GM19023 (cell line): ENCODE data around the gene CCL17.
"Not testable (repeated sequence)": the region's sequence is repeated elsewhere in the genome, so short reads cannot be mapped to it uniquely, and the experiment has no call there.

ENCODE experiments used
- ATAC-seq: cut with Tn5 transposase; IDR thresholded peaks from one replicate; pipeline ENCODE4 v1.9.1; 2021; ENCODE audit warnings: mild to moderate bottlenecking, moderate library complexity; ENCODE audit not compliant: unreplicated experiment

The CCL17 gene

DNA sequence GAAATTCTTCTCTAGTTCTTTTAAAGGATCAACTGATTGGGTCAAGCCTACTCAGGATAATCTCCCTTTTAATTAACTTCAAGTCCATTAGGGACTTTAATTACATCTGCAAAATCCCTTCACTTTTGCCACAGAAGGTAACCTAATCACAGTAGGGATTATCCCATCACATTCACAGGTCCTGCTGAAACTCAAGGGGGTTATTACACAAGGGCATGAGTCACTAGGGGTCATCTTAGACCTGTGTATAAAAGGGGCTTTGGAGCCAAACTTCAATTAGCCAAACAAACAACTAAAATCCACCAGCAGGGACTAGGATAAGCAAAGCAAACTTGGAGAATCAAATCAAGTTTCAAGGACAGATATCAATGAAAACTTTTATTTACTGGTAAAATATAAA lies 23.3 kb downstream of the CCL17 start:
- ATAC-seq = no peak

- no peak for ATAC-seq
Observed at GRCh38 chr16:57430955-57431354, 26.4 kb downstream of the CCL17 start.

DNA sequence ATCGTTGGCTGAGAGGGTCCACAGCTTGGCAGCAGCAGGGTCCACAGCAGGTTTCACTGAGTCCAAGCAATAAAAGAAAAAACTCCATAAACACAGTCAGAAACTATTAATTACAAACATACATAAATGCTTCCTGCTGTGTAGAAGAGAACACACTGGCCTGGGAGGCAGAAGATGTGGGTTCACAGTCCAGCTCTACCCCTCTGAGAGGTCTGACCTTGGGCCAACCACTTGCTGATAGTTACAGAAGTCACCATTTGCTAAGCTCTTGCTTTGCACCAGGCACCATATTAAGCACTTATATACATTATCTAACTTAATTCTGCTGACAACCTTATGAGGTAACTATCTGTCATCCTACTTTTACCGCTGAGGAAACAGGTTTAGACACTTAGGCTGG lies 27.9 kb downstream of the CCL17 start:
- ATAC-seq = no peak

- no peak for ATAC-seq
Observed at GRCh38 chr16:57432989-57433388, 28.4 kb downstream of the CCL17 start.

DNA sequence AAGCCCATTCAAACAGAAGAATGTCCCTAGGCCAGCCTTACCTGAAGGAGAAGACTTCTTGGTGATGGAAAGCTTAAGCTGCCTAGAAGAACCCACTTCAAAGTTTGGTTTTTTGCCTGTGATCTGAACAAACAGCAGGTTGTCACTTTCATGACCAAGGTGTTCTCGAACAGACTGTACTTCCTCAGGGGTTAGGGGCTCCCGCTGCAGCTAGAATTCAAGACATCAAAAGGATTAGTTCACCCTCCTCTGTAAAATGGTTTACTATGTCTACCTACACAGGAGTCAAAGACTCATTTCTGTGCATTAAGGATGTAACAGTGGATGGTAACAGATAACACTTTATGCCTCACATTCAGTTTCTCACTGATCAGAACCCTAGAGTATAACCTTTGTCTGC lies 29.4 kb downstream of the CCL17 start:
- no peak for ATAC-seq

GRCh38 chr16:57435838-57436237 lies 31.3 kb downstream of the CCL17 start:
- no peak for ATAC-seq

DNA sequence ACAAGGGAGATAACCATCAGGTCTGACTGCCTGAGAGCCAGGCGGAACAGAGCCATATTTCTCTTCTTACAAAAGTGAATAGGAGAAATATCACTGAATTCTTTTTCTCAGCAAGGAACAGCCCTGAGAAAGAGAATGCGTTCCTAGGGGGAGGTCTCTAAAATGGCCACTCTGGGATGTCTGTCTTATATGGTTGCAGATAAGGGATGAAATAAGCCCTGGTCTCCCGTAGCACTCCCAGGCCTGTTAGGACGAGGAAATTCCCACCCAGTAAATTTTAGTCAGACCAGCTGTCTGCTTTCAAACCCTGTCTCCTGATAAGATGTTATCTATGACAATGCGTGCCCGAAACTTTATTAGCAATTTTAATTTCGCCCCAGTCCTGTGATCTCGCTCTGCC lies 35.4 kb downstream of the CCL17 start:
- ATAC-seq = not testable (repeated sequence)

GRCh38 chr16:57440551-57440950 lies 36.0 kb downstream of the CCL17 start:
- not testable (repeated sequence) for ATAC-seq

- no peak for ATAC-seq
Observed at GRCh38 chr16:57444711-57445110, 40.1 kb downstream of the CCL17 start.

DNA sequence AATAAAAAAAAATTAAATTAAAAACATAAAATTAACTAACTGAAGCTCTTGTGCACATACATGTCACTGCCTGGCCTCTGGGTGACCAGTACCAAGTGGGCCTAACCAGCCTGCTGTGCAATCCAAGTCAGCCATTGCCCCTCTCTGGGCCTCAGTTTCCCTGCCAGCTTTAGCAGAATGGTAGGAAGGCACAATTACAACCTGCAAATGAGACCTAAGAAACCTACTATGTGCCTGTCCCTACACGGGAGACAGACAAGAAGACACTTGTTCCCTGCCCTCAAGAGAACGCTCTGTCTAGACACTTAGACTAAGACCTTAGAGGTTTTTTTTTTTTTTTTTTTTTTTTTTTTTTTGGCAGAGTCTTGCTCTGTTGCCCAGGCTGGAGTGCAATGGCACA lies 40.9 kb downstream of the CCL17 start:
- no peak for ATAC-seq

GRCh38 chr16:57446531-57447185 lies 42.1 kb downstream of the CCL17 start:
- ATAC-seq = peak; percentile 45

- ATAC-seq = peak; percentile 99
Observed at GRCh38 chr16:57447186-57447962, 42.8 kb downstream of the CCL17 start, which contains the start of the genes CIAPIN1 and COQ9. CIAPIN1 (minus strand) TSS chr16:57447385; CDS start chr16:57440928, 6,457 bp downstream. COQ9 (plus strand) TSS chr16:57447479; CDS start chr16:57447506, 27 bp downstream.

DNA sequence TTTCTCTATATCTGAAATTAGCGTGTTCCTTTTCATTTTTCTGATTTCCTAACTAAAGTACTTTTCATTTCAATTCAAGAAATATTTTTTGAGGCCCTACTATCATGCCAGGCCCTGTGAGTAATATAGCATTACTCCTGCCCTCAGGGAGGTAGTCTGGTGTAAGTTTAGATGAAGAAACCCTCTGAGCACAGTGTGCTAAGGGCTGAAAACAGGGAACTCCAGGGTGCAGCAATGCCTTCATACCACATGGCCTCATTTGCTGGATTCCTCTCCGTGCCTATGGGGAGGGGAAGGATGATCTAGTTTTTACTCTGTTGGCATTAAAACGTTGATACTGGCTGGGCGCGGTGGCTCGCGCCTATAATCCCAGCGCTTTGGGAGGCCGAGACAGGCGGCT lies 47.5 kb downstream of the CCL17 start:
- ATAC-seq = no peak

DNA sequence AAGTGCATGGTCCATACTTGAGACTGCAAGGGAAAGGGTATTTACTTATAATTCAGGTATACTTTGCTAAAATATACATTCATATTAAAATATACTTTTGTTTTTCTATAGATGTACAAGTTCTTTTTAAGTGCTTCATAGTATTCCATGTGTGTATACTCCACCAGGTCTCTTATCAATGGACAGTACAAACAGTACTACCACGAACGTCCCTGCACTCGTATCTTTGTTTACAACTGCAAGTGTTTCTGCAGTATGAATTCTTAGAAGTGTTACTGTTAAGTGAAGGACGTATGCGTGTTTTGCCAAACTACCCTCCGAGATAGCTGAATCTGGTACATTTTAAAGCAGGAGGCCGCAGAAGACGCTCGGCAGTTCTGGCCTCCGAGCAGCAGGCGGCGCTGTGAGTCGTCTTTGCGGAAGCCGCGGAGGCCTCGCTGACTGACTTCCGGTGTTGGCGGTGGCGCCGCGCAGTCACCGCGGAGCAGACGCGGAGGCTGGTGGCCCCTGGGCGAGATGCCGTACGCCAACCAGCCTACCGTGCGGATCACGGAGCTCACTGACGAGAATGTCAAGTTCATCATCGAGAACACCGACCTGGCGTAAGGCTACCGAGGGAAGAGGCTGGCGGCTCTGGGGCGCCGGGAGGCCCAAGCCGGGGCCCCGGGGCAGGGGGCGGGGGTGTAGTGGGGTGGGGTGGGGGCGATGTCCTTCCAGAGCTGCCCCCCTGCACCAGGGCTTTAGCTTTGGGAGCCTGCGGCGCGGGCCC lies 57.8 kb downstream of the CCL17 start, which contains the start of gene POLR2C:
TSS of gene POLR2C (plus strand) at position 471 of the 769 bp plus-strand sequence. CDS start at position 517, 46 bp downstream.
- peak; percentile 92 for ATAC-seq

DNA sequence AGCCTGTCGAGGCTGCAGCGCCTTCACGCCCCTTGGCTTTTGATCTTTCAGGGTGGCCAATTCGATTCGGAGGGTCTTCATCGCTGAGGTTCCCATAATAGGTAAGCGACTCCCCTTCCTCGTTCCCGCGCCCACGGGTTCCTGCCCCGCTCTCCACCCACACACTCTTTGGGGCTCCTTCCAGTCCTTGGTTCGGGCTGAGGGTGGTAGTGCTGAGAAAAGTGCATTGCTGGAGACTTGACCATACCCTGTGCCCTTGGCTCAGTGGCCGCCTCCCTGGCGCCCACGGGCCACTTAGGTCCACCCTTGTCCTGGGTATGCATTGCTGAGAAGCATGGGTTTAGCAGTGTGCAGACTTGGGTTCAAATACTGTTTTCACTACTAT lies 58.4 kb downstream of the CCL17 start:
- ATAC-seq = no peak

- no peak for ATAC-seq
Observed at GRCh38 chr16:57464523-57464922, 60.0 kb downstream of the CCL17 start.
